Neural progenitor cell (in vitro differentiated cells): ENCODE data around the gene LCA5L. TPM values are rescaled to one million over a fixed set of nuclear protein-coding genes. Genes with fewer than 3 reads are reported as not detected.

ENCODE experiments used
- DNase-seq: peaks from one replicate; pipeline ENCODE4 v3.0.0-alpha.2; 2016; ENCODE audit warnings: low spot score
- H2AFZ ChIP-seq: fragments of 200-600 bp; sonication (generic); replicated peaks from 2 replicates; pipeline ENCODE4 v1.6.1; 2016; ENCODE audit warnings: antibody characterized with exemption
- H3F3A ChIP-seq: fragments of 200-600 bp; sonication (generic); 2 replicates; pipeline ENCODE4 v1.6.1; 2016; ENCODE audit warnings: antibody characterized with exemption, low read depth
- H3K27ac ChIP-seq: fragments of 200-600 bp; sonication (generic); 2 replicates; pipeline ENCODE4 v1.5.1; 2016; ENCODE audit warnings: mild to moderate bottlenecking
- H3K27me3 ChIP-seq: fragments of 200-600 bp; sonication (generic); 2 replicates; pipeline ENCODE4 v1.6.1; 2016; ENCODE audit warnings: mild to moderate bottlenecking, moderate library complexity
- H3K36me3 ChIP-seq: fragments of 200-600 bp; sonication (generic); 2 replicates; pipeline ENCODE4 v1.5.1; 2016
- H3K4me1 ChIP-seq: fragments of 200-600 bp; sonication (generic); 2 replicates; pipeline ENCODE4 v1.6.1; 2016; ENCODE audit warnings: mixed run types
- H3K4me2 ChIP-seq: fragments of 200-600 bp; sonication (generic); 2 replicates; pipeline ENCODE4 v1.6.1; 2016
- H3K4me3 ChIP-seq: fragments of 200-600 bp; sonication (generic); 2 replicates; pipeline ENCODE4 v1.5.1; 2016
- H3K79me2 ChIP-seq: fragments of 200-600 bp; sonication (generic); 2 replicates; pipeline ENCODE4 v1.6.1; 2016; ENCODE audit warnings: low read depth
- H3K9ac ChIP-seq: fragments of 200-600 bp; sonication (generic); 2 replicates; pipeline ENCODE4 v1.6.1; 2016
- H3K9me3 ChIP-seq: fragments of 200-600 bp; sonication (generic); 2 replicates; pipeline ENCODE4 v1.5.1; 2016; ENCODE audit warnings: low read depth
- H4K20me1 ChIP-seq: fragments of 200-600 bp; sonication (generic); 2 replicates; pipeline ENCODE4 v1.6.1; 2016; ENCODE audit warnings: low read depth
- H3K27ac Mint-ChIP-seq: 3 replicates; pipeline ENCODE4 v1.8.0; 2021; ENCODE audit warnings: mixed read lengths
- H3K27me3 Mint-ChIP-seq: 2 replicates; pipeline ENCODE4 v1.8.0; 2022; ENCODE audit warnings: low read depth, mild to moderate bottlenecking, inconsistent platforms, moderate library complexity, mixed read lengths; ENCODE audit not compliant: insufficient read depth
- H3K36me3 Mint-ChIP-seq: 3 replicates; pipeline ENCODE4 v1.8.0; 2021; ENCODE audit warnings: mixed read lengths
- H3K4me1 Mint-ChIP-seq: 3 replicates; pipeline ENCODE4 v1.8.0; 2021; ENCODE audit warnings: mixed read lengths
- H3K4me3 Mint-ChIP-seq: 3 replicates; pipeline ENCODE4 v1.8.0; 2021; ENCODE audit warnings: mild to moderate bottlenecking, moderate library complexity, mixed read lengths
- H3K9me3 Mint-ChIP-seq: 3 replicates; pipeline ENCODE4 v1.8.0; 2020; ENCODE audit warnings: mixed read lengths
- EZH2 ChIP-seq: fragments of 200-600 bp; sonication (generic); IDR thresholded peaks from 2 replicates; pipeline ENCODE4 v1.6.1; 2017; ENCODE audit warnings: antibody characterized with exemption, mild to moderate bottlenecking, moderate library complexity
- EZH2phosphoT487 ChIP-seq: fragments of 200-600 bp; sonication (generic); IDR thresholded peaks from 2 replicates; pipeline ENCODE4 v1.6.1; 2017; ENCODE audit warnings: antibody characterized with exemption
- total RNA-seq: library from RNA; depleted of rRNA; stranded (reverse); fragments of >200 nt; gene quantifications from 2 replicates; pipeline ENCODE4 v1.2.3, GENCODE V29; 2015; ENCODE audit warnings: low replicate concordance
- TF ChIP-seq, protein P1 (sequence below): fragments of 200-600 bp; sonication (generic); IDR thresholded peaks from 2 replicates; pipeline ENCODE4 v1.5.1; 2017; ENCODE audit warnings: antibody characterized with exemption, mild to moderate bottlenecking

LCA5L gene
- total RNA-seq, 1 donor from 2014 or later = 4.7 TPM

DNA sequence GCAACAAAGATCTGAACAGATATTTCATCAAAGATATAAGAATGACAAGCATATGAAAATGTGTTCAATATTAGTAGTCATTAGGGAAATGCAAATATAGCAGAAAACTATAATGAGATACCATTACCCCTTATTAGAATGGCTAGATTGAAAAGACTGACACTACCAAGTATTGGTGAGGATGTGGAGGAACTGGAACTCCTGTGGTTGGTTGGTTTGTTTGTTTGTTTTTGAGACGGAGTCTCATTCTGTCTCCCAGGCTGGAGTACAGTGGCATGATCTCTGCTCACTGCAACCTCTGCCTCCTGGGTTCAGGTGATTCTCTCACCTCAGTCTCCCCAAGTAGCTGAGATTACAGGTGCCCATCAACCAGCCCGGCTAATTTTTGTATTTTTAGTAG, 77.8 kb downstream of the LCA5L start:
- Histone ChIP-seq H3K27ac (no peak overlapping the region), H4K20me1 (no peaks in the 10 kb centered on the region), H3K79me2 (no peaks in the 10 kb centered on the region), H3K4me2 (no peak overlapping the region), H3K9ac (no peak overlapping the region), H3F3A (no peaks in the 10 kb centered on the region), H2AFZ (no peak overlapping the region), H3K9me3 (no peaks in the 10 kb centered on the region), H3K27me3 (no peaks in the 10 kb centered on the region), H3K4me3 (no peak overlapping the region), H3K4me1 (no peaks in the 10 kb centered on the region), H3K36me3 (no peaks in the 10 kb centered on the region)
- Mint-ChIP-seq H3K4me1 (no peaks in the 10 kb centered on the region), H3K27ac (no peak overlapping the region), H3K4me3 (no peak overlapping the region), H3K9me3 (peaks cover 3% of the 10 kb centered on the region), H3K27me3 (no peaks in the 10 kb centered on the region), H3K36me3 (no peaks in the 10 kb centered on the region)
- TF ChIP-seq, protein P1, sequence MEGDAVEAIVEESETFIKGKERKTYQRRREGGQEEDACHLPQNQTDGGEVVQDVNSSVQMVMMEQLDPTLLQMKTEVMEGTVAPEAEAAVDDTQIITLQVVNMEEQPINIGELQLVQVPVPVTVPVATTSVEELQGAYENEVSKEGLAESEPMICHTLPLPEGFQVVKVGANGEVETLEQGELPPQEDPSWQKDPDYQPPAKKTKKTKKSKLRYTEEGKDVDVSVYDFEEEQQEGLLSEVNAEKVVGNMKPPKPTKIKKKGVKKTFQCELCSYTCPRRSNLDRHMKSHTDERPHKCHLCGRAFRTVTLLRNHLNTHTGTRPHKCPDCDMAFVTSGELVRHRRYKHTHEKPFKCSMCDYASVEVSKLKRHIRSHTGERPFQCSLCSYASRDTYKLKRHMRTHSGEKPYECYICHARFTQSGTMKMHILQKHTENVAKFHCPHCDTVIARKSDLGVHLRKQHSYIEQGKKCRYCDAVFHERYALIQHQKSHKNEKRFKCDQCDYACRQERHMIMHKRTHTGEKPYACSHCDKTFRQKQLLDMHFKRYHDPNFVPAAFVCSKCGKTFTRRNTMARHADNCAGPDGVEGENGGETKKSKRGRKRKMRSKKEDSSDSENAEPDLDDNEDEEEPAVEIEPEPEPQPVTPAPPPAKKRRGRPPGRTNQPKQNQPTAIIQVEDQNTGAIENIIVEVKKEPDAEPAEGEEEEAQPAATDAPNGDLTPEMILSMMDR = no peak
- TF ChIP-seq EZH2 = no peak
- no peak for TF ChIP-seq EZH2phosphoT487
- DNase-seq = no peak

DNA sequence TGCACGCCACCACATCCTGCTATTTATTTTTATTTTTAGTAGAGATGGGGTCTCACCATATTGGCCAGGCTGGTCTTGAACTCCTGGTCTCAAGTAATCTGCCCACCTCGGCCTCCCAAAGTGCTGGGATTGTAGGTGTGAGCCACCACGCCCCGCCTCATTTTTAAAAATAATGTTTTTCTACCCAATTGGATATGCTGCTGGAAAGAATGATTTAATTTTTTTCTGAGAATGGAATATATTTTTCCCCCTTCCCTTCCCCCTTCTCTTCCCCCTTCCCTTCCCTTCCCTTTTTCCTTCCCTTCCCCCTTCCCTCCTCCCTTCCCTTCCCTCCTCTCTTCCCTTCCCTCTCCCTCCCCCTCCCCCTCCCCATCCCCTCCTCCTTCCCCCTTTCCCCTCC, 79.0 kb downstream of the LCA5L start:
- TF ChIP-seq, protein P1 = no peak
- TF ChIP-seq EZH2 (no peak), EZH2phosphoT487 (no peak)
- H3F3A ChIP-seq = no peaks in the 10 kb centered on the region

DNA sequence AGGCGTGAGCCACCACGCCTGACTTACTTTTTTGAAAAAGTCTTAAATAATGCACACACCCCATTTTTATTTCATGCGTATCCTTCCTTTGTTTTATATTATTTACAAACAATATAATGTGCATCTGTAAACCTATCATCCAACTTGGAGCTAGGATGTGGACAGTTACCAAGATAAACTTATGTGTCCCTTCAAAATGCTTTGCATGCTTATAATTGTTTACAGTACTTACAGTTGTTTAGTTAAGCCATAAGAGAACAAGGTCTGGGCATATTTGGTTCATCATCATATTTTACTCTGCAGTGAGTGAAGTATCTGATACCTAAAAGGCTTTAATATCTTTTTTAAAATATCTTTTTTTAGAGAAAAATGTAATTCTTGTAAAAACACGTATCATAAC, 80.6 kb downstream of the LCA5L start:
- no peak overlapping the region for H3K27ac Mint-ChIP-seq
- H3K4me3 Mint-ChIP-seq = no peak overlapping the region
- Histone ChIP-seq H3K4me2 (no peak overlapping the region), H3K9ac (no peak overlapping the region), H3K27me3 (no peaks in the 10 kb centered on the region), H3K4me3 (no peak overlapping the region), H3K9me3 (no peaks in the 10 kb centered on the region), H2AFZ (no peak overlapping the region), H4K20me1 (no peaks in the 10 kb centered on the region), H3K4me1 (no peaks in the 10 kb centered on the region), H3K79me2 (no peaks in the 10 kb centered on the region), H3K27ac (no peak overlapping the region), H3K36me3 (no peaks in the 10 kb centered on the region), H3F3A (no peaks in the 10 kb centered on the region)
- H3K27me3 Mint-ChIP-seq = peaks cover under 1% of the 10 kb centered on the region
- no peaks in the 10 kb centered on the region for H3K4me1 Mint-ChIP-seq
- peaks cover 3% of the 10 kb centered on the region for H3K9me3 Mint-ChIP-seq
- H3K36me3 Mint-ChIP-seq = no peaks in the 10 kb centered on the region
- DNase-seq = no peak
- TF ChIP-seq, protein P1 = no peak
- no peak for TF ChIP-seq EZH2
- TF ChIP-seq EZH2phosphoT487 = no peak

More for the DNA sequence above, 79.0 kb downstream of the LCA5L start:
- no peak overlapping the region for H2AFZ ChIP-seq
- Mint-ChIP-seq H3K4me1 (no peaks in the 10 kb centered on the region), H3K27ac (no peak overlapping the region), H3K9me3 (peaks cover 3% of the 10 kb centered on the region), H3K36me3 (no peaks in the 10 kb centered on the region), H3K27me3 (no peaks in the 10 kb centered on the region), H3K4me3 (no peak overlapping the region)
- no peak for DNase-seq
- no peaks in the 10 kb centered on the region for H3K27me3 ChIP-seq
- no peak overlapping the region for H3K4me3 ChIP-seq
- no peaks in the 10 kb centered on the region for H3K79me2 ChIP-seq
- no peak overlapping the region for H3K9ac ChIP-seq
- H4K20me1 ChIP-seq = no peaks in the 10 kb centered on the region
- H3K36me3 ChIP-seq = no peaks in the 10 kb centered on the region
- no peak overlapping the region for H3K4me2 ChIP-seq
- H3K27ac ChIP-seq = no peak overlapping the region
- no peaks in the 10 kb centered on the region for H3K9me3 ChIP-seq
- no peaks in the 10 kb centered on the region for H3K4me1 ChIP-seq
